T follicular helper cell (primary cell): ENCODE results near the gene STX1B.
"Not testable (repeated sequence)": the region's sequence is repeated elsewhere in the genome, so short reads cannot be mapped to it uniquely, and the experiment has no call there.

Experiments used
- DNase-seq: peaks from one replicate; pipeline ENCODE4 v3.0.0-alpha.2; 2020; ENCODE audit warnings: low read depth
- total RNA-seq, 2 experiments: gene quantifications; one replicate each; lab custom pipeline; 2026; lab: John Stamatoyannopoulos, UW

STX1B gene
- 0.22 to 1.1 reads per million in 2 experiments for total RNA-seq

DNA sequence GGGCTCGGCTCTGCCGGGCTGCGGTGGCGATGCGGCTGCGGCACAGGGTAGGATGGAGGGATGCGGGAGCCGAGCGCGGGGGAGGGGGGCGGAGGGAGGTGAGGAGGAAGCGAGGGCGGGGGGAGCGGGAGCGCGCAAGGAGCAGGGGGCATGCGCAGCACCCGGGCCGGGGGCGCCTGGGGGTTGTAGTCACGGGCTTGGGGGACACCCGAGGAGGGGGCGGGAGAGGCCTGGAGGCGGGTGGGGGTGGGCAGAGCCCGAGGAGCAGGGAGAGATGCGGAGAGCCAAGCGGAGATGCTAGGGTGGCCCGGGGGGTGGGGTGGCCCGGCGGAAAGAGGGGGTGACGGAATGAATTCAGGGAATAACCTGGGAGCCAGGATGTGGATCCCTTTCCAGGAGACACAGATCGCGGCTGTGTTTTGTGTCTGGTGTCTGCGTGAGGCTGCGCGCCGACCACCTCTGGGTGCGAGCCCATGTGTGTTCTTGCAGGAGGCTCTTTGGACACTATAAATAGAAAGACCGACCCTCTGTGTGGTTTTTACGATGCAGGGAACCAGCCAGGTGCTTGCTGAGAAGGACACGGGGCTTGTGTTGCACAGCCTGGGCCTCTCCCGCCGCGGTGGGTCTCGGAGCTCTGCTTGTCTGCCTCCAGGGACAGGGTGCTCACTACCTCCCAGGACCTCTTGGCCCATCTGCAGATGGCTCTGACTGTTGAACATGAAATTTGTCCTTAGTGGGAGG, at the start of gene STX1B:
Gene STX1B (minus strand): TSS at position 54 of the 741 bp plus-strand sequence. CDS start 242 bp downstream, outside the sequence.
- peak; percentile 41 for DNase-seq

DNA sequence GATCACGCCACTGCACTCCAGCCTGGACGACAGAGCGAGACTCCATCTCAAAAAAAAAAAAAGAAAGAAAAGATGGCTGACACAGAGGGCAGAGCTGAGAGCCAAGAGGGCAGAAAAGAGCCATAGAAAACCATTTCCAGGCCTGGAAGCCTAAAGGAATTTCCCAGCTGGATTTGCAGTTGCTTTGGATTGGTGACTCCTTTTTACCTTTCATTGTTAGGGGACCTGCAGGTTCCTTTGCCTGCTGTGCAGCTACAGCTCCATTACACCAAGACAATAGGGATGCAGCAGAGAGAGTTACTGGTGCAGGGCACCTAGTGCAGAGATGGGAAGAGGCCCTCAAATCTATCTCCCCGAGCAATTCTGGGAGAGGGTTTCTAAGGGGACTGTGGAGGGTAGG, 45.2 kb upstream of the STX1B start:
- no peak for DNase-seq

DNA sequence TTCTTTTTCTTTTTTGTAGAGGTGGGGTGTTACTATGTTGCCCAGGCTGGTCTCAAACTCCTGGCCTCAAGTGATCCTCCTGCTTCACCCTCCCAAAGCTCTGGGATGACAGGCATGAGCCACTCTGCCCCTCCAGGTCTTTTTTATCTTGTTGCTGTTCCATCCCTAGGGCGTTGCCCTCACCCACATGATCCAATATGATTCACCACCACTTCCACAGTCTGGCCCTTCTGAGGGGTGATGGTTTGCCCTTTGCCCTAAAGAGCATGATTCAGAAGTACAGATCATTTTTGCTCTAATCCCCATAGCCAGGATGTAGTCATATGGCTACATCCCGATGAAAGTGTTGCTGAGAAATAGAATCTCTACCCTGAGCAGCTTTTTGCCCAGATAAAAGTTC, 41.7 kb upstream of the STX1B start:
- DNase-seq = no peak

DNA sequence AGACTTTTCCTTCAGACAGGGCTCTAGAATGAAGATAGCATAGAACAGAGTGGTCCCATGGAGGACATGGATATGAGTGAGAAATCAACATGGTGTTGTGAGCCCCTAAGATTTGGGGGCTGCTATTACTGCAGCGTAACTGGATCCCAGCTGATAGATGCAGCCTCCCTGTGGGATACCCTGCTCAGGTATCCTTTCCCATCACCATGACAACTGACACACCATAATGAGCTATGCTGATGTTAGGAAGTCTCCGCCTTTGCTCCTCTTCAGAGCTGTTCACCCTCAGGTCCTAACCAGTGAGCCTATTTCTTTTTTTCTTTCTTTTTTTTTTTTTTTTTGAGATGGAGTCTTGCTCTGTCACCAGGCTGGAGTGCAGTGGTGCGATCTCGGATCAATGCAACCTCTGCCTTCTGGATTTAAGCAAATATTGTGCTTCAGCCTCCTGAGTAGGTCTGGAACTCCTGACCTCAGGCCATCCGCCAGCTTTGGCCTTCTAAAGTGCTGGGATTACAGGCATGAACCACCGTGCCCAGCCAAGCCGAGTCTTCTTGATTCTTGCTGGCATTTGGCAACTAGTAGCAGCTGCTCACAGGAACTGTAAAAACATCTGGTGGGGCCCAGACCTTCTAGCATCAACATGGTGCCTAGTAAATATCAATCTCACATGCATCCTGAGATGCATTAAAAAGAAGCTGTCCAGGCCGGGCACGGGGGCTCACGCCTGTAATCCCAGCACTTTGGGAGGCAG, 40.0 kb upstream of the STX1B start:
- no peak for DNase-seq

DNA sequence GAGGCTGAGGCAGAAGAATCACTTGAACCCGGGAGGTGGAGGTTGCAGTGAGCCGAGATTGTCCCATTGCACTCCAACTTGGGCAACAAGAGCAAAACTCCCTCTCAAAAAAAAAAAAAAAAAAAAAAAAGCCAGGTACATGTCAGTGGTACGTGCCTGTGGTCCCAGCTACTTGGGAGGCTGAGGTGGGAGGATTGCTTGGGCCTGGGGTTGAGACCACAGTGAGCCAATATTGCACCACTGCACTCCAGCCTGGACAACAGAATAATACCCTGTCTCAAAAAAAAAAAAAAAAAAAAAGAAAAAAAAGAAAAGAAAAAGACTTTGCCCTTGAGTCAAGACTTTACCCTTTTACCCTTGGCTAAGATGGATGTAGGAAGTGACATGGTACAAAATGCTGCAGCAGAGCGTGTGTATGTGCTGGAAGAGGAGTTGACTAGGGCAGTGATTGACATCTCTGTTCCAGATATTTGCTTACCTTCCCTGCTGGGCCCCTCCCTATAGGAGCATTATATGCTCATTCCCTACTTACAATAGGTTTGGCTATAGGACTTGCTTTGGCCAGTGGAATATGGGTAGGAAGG, 33.6 kb upstream of the STX1B start:
- DNase-seq = no peak

DNA sequence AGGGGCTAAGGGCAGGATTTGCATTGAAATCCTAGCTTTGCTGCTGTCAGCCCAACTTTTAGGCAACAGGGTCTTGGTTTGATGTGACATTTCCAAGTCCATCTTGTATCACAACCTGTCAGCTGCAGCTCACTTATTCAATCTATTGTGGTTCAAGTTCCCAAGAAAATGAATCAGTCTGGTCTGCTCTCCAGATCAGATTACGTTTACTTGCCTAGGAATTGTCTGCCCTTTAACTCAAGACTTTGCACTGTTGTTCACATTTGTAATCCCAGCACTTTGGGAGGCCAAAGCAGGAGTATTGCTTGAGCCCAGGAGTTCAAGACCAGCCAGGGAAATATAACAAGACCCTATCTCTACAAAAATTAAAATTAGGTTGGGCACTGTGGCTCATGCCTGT, 32.9 kb upstream of the STX1B start:
- DNase-seq = no peak

DNA sequence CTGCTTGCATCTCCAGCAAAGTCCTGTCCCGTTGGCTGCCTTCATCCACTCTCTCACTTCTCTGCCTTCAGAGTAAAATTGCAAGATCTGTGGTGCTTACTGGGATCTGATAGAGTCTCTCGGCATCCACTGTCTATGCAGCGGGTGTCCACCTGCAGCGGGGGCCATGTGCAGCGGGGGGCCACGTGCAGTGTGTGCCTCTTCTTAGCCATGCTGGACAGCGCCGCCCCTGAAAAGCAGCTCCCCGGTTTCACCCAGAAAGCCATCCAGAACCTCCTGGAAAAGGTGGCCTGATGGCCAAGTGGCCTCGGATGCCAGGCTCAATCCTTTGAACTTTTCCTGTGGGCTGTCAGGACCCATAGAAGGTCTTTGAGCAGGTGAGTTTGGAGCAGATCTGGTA, 32.4 kb upstream of the STX1B start:
- DNase-seq = no peak

DNA sequence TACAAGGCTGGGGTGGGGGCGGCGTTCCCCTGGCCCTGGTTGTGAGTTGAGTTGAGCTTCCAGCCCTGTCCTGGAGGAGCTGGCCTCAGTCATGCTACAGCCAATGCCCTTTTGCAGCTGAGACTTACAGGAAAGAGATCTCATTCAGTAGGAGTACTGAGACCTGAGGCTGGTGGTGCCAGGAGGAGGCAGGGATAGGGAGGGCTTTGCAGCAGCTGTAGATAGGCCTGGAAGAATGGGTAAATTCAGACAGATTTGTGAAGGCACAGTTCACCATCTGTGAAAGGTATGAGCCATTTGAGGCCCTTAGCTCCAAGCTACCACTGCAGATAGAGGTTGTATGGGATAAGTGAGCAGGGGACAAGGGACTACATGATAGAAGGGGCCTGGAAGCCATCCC, 28.6 kb upstream of the STX1B start:
- no peak for DNase-seq

DNA sequence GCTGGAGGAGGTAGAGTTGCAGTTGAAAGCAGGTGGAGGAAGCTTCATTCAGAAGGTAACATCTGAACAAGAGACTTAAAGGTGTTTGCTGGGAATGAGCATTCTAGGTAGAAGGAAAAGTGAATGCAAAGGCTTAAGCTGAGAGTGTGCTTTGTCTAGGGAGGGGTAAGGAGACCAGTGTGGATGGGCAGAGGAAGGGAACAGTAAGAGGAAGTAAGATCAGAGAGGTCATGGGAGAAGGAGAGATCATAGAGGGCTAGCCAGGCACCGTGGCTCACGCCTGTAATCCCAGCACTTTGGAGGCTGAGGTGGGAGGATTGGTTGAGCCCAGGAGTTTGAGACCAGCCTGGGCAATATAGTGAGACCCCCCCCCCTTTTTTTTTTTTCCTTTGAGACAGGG, 26.3 kb upstream of the STX1B start:
- DNase-seq = no peak

DNA sequence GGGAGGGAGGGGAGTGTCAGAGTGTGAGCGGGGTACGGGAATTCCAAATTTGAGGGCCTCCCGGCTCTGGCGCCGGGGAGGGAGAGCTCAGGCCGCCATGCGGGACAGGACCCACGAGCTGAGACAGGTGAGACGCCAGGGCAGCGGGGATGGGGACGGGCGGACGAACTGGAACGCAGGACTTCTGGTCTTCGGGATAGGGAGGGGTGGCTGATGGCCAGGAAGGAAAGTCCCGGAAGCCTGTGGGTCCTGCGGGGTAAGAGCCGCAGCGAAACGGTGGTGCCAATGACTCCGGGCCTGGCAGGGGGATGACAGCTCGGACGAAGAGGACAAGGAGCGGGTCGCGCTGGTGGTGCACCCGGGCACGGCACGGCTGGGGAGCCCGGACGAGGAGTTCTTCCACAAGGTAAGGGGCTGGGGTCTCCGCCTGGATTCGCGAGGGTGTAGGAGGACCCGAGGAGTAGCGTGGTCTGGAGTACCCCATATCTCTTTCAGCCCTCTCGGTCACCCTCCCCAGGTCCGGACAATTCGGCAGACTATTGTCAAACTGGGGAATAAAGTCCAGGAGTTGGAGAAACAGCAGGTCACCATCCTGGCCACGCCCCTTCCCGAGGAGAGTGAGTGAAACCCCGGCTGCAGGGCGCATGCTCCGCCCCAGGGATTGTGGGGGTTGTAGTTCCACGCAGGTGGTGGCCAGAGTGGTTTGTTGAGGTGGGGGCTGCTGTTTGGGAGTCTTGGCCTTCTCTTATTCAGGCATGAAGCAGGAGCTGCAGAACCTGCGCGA, 23.5 kb upstream of the STX1B start:
- peak; percentile 84 for DNase-seq

DNA sequence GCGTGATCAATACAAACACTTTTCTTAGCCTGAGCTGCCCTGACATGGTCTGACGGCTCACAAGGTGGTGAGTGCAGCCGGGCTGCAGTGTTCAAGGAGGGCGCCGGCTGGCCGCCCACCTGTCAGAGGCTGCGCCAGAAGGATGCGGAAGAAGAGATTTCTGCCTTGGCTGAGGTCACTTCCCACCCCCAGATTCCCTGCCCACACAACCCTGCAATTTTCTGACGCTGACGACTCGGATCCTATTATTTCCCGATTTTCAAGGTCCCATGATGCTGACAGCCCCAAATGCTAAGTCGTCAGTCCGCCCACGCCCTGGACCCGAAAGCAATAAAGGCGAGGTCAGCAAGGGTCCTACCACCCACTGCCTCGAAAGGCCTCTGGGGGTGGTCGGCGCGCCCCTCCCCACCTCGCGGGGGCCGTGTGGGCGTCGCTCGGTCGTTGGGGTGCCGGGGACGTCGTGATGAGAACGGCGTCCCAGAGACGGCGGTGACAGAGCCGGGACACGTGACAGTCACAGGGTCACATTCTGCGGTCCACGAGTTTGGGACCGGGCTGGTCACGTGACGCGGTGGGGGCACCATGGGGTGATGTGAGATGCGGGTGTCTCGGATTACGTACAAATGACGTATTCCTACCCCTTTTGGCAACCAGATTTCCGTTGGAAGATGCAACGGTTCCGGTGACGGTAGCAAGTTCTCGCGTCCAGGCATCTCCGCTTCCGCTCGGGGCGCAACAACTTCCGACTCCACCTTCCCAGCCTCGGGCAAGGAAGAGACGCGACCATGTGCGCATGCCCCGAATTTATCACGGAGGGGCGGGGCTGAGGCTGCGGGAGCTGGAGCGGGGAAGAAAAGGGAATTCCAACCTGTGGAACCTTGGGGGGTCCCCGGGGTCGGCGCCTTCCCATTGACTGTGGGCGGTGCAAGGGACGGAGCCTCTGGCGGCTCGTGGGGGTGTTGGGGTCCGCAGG, 22.6 kb upstream of the STX1B start, which contains the start of gene STX4:
Gene STX4 (plus strand): TSS at position 823 of the 973 bp plus-strand sequence. CDS start 248 bp downstream, outside the sequence.
- DNase-seq = peak; percentile 97

DNA sequence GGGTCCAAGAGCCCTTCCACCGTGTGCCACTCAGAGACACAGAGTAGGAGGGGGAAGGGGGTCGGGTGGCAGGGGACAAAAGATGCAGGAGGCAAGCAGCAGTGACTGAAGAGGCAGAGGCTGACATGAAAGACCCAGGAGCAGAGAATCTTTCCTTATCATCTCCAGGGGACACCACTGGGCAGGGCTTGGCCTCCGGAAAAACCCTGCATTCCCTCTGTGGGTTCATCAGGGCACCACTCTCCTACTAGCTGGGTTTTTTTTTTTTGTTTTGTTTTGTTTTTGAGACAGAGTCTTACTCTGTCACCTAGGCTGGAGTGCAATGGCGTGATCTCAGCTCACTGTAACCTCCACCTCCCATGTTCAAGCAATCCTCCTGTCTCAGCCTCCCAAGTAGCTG, 20.8 kb upstream of the STX1B start:
- no peak for DNase-seq

DNA sequence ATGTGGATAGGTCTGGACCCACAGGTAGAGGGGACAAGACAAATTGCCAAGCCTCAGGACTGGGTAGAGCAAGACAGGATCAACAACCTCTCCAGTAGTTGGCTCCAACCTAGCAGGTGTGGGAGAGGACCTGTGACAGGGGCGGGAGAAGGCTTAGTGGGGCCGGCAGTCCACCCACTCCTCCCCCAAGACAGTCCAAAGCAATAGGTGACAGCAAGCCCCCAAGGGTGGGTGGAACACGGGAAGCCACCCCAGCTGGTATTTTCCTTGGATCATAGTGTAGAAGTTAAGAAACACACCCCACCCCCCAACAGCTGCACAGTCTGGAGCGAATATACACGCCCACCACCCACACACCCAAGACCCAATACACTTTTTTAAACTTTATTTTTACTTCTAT, 18.8 kb upstream of the STX1B start:
- no peak for DNase-seq

DNA sequence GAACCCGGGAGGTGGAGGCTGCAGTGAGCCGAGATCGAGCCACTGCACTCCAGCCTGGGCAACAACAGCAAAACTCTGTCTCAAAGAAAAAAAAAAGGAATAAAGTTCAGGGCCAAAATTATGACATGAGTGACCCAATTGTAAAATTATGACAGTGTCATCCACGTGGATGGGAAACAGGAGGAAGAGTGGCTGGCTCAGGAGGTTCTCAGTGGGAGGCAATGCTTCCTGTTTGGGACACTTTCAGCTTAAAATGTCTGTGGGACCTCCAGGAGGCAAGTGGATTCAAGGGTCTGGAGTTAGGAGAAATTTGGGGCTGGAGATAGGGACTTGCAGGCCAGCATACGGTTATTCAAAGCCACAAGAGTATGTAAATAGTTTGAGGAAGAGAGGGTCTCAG, 14.9 kb upstream of the STX1B start:
- DNase-seq = no peak

DNA sequence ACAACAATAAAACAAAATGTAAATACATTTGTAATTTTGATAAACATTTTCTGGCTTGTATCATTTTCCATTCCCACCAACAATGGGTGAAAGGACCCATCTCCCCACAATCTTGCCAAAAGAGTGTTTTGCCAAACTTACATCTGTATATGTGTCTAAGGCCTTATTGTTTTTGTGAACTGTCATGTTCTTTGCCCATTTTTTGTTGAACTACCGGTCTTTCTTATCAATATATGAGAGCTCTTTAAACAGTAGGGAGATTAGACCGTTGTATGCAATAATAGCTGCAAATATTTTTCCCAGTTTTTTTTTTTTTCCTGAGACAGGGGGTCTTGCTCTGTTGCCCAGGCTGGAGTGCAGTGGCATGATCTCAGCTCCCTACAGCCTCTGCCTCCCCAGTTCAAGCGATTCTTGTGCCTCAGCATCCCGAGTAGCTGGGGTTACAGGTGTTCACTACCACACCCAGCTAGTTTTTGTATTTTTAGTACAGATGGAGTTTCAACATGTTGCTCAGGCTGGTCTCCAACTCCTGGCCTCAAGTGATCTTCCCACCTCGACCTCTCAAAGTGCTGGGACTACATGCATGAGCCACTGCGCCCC, 13.3 kb upstream of the STX1B start:
- DNase-seq = no peak

DNA sequence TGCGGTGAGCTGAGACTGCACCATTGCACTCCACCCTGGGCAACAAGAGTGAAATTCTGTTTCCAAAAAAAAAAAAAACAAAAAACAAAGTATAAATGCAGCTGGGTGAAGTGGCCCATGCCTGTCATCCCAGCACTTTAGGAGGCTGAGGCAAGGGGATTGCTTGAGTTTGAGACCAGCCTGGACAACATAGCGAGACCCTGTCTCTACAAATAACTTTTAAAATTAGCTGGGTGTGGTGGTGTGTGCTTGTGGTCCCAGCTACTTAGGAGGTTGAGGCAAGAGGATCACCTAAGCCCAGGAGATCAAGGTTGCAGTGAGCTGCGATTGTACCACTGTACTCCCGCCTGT, 12.8 kb upstream of the STX1B start:
- no peak for DNase-seq

DNA sequence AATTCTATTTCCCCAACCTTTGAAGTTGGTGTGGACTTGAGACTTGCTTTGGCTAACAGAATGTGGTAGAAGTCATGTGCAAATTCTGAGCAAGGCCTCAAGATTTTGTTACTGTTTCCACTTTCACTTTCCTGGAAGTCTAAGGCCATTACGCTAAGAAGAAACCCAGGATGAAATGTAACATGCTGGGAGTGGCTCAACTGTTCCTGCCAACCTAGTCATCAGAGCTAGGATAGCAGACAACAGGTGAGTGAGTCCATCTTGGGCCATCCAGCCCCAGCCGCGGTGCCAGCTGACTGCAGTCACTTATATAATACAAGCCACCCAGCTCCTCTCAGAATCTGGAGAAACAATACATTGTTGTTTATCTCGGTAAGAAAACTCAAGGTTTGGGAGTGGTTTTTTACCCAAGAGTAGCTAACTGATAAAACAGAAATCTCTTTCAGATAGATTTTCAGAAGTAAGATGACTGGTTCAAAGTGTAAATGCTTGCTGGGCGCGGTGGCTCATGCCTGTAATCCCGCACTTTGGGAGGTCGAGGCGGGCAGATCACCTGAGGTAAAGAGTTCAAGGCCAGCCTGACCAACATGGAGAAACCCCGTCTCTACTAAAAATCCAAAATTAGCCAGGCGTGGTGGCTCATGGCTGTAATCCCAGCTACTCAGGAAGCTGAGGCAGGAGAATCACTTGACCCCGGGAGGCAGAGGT, 12.3 kb upstream of the STX1B start:
- no peak for DNase-seq

DNA sequence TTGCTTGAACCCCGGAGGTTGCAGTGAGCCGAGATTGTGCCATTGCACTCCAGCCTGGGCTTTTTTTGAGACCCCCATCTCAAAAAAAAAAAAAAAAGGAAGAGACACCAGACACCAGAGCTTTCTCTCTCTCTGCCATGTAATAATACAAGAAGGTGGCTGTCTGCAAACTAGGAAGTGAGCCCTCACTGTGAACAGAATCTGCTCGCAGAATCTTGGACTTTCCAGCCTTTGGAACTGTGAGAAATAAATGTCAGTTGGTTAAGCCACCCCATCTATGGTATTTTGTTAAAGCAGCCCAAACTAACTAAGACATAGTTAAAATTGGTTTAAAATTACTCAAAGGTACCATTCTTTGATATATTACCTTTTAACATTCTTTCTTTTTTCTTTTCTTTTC, 10.1 kb upstream of the STX1B start:
- DNase-seq = no peak

DNA sequence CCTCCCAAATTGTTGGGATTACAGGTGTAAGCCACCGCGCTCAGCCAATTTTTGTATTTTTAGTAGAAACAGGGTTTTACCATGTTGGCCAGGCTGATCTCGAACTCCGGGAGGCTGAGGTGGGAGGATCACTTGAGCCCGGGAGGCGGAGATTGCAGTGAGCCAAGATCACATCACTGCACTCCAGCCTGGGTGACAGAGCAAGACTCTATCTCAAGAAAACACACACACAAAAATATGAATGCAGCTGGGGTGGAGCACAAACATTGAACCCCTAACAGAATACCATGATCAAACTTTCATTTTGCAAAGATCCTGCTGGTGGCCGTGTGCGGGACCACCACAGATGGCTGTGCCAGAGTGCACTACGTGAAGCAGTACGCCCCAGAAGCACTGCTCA, 7.3 kb upstream of the STX1B start:
- not testable (repeated sequence) for DNase-seq

DNA sequence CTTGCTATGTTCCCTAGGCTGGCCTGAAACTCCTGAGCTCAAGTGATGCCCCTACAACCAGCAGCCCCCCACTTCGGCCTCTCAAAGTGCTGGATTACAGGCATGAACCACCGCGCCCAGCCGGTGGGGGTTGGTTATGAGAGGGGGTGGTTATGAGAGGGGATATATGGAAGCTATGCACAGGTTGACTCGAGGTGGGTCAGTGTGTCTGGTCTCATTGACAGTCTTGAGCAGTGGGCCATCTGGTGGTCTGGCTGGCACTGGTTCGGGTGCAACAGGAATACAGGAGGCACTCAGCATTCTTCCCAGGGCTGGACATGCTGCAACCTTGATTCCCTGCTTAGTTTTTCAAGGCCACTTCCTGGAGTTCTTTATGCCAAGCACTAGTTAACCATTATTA, 5.6 kb upstream of the STX1B start:
- DNase-seq = no peak
